WTC11 (cell line): Measurements from ENCODE around the gene COL4A2. TPM values are rescaled to one million over a fixed set of nuclear protein-coding genes. Genes with fewer than 3 reads are reported as not detected.

Source experiments
- ATAC-seq: fragments of 200-7000 bp; cut with Tn5 transposase; 2 replicates; pipeline ENCODE4 v1.10.0; 2021; ENCODE audit warnings: mild to moderate bottlenecking, moderate library complexity
- CTCF ChIA-PET: fragments of 300-600 bp; sonication (Branson Sonifier 250); formaldehyde crosslinking; loops from one replicate; lab custom pipeline; 2021; ENCODE audit warnings: antibody characterized with exemption; lab: Charles Lee
- POLR2A ChIA-PET: fragments of 350-600 bp; sonication (Branson Sonifier 250); formaldehyde crosslinking; loops from one replicate; lab custom pipeline; 2021; ENCODE audit warnings: antibody characterized with exemption; lab: Charles Lee
- DNase-seq: peaks from one replicate; pipeline ENCODE4 v3.0.0; 2021; ENCODE audit warnings: low spot score
- H3K27ac Mint-ChIP-seq: 2 replicates; pipeline ENCODE4 v1.8.0; 2021; ENCODE audit warnings: mixed read lengths
- H3K27me3 Mint-ChIP-seq: 2 replicates; pipeline ENCODE4 v1.8.0; 2021; ENCODE audit warnings: low read depth, mild to moderate bottlenecking, moderate library complexity, mixed read lengths
- H3K36me3 Mint-ChIP-seq: 2 replicates; pipeline ENCODE4 v1.8.0; 2021; ENCODE audit warnings: mixed read lengths
- H3K4me1 Mint-ChIP-seq: 2 replicates; pipeline ENCODE4 v1.8.0; 2022; ENCODE audit warnings: mixed read lengths
- H3K4me3 Mint-ChIP-seq: 2 replicates; pipeline ENCODE4 v1.8.0; 2021; ENCODE audit warnings: mild to moderate bottlenecking, moderate library complexity, mixed read lengths
- H3K9me3 Mint-ChIP-seq: 2 replicates; pipeline ENCODE4 v1.8.0; 2021; ENCODE audit warnings: mixed read lengths
- AFF4 ChIP-seq: sonication (generic); formaldehyde crosslinking; IDR thresholded peaks from 2 replicates; pipeline ENCODE4 v1.8.1; 2023; ENCODE audit warnings: mild to moderate bottlenecking, missing genetic modification reagents, borderline replicate concordance
- AR ChIP-seq: fragments of 250-450 bp; sonication (Bioruptor Pico); IDR thresholded peaks from 2 replicates; pipeline ENCODE4 v1.9.0; 2021; ENCODE audit warnings: mild to moderate bottlenecking
- ATF3 ChIP-seq: sonication (generic); formaldehyde crosslinking; conservative IDR thresholded peaks from 2 replicates; pipeline ENCODE4 v1.8.1; 2022; ENCODE audit warnings: mild to moderate bottlenecking, missing genetic modification reagents
- CREB1 ChIP-seq: sonication (generic); formaldehyde crosslinking; IDR thresholded peaks from 2 replicates; pipeline ENCODE4 v1.8.0; 2023; ENCODE audit warnings: mild to moderate bottlenecking, missing genetic modification reagents
- CREM ChIP-seq: sonication (generic); formaldehyde crosslinking; IDR thresholded peaks from 2 replicates; pipeline ENCODE4 v1.8.1; 2022; ENCODE audit warnings: mild to moderate bottlenecking, missing genetic modification reagents, moderate library complexity
- ELF4 ChIP-seq: sonication (generic); formaldehyde crosslinking; IDR thresholded peaks from 2 replicates; pipeline ENCODE4 v1.8.1; 2022; ENCODE audit warnings: low read depth, mild to moderate bottlenecking, moderate library complexity, missing genetic modification reagents
- ESRRA ChIP-seq: sonication (generic); formaldehyde crosslinking; IDR thresholded peaks from 2 replicates; pipeline ENCODE4 v1.8.1; 2022; ENCODE audit warnings: mild to moderate bottlenecking, missing genetic modification reagents, borderline replicate concordance
- ETV6 ChIP-seq: sonication (generic); formaldehyde crosslinking; IDR thresholded peaks from 2 replicates; pipeline ENCODE4 v1.8.1; 2022; ENCODE audit warnings: mild to moderate bottlenecking, missing genetic modification reagents
- FOXJ3 ChIP-seq: sonication (generic); formaldehyde crosslinking; IDR thresholded peaks from 2 replicates; pipeline ENCODE4 v1.9.0; 2021; ENCODE audit warnings: missing genetic modification reagents, mild to moderate bottlenecking, borderline replicate concordance
- FOXP1 ChIP-seq: sonication (generic); formaldehyde crosslinking; IDR thresholded peaks from 2 replicates; pipeline ENCODE4 v1.8.0; 2022; ENCODE audit warnings: missing genetic modification reagents, mild to moderate bottlenecking, moderate library complexity, borderline replicate concordance
- FOXP4 ChIP-seq: sonication (generic); formaldehyde crosslinking; IDR thresholded peaks from 2 replicates; pipeline ENCODE4 v1.8.0; 2022; ENCODE audit warnings: mild to moderate bottlenecking, missing genetic modification reagents
- GTF2I ChIP-seq: fragments of 250-450 bp; sonication (Bioruptor Pico); conservative IDR thresholded peaks from 2 replicates; pipeline ENCODE4 v1.4.0; 2021; ENCODE audit warnings: mild to moderate bottlenecking
- JUN ChIP-seq: sonication (generic); formaldehyde crosslinking; IDR thresholded peaks from 2 replicates; pipeline ENCODE4 v1.8.0; 2023; ENCODE audit warnings: mild to moderate bottlenecking, missing genetic modification reagents
- MAX ChIP-seq: sonication (generic); formaldehyde crosslinking; IDR thresholded peaks from 2 replicates; pipeline ENCODE4 v1.8.0; 2022; ENCODE audit warnings: mild to moderate bottlenecking, missing genetic modification reagents
- RORB ChIP-seq: fragments of 250-450 bp; sonication (Bioruptor Pico); IDR thresholded peaks from 2 replicates; pipeline ENCODE4 v1.9.0; 2021; ENCODE audit warnings: mild to moderate bottlenecking
- SMAD4 ChIP-seq: sonication (generic); formaldehyde crosslinking; IDR thresholded peaks from 2 replicates; pipeline ENCODE4 v1.8.0; 2022; ENCODE audit warnings: mild to moderate bottlenecking, missing genetic modification reagents
- STAT6 ChIP-seq: sonication (generic); formaldehyde crosslinking; conservative IDR thresholded peaks from 2 replicates; pipeline ENCODE4 v1.8.1; 2023; ENCODE audit warnings: mild to moderate bottlenecking, low read depth, missing genetic modification reagents, moderate library complexity
- TEAD1 ChIP-seq: sonication (generic); formaldehyde crosslinking; IDR thresholded peaks from 2 replicates; pipeline ENCODE4 v1.8.0; 2022; ENCODE audit warnings: mild to moderate bottlenecking, missing genetic modification reagents
- TP53 ChIP-seq: sonication (generic); formaldehyde crosslinking; IDR thresholded peaks from 2 replicates; pipeline ENCODE4 v1.8.1; 2023; ENCODE audit warnings: mild to moderate bottlenecking, missing genetic modification reagents
- ZNF121 ChIP-seq: sonication (generic); formaldehyde crosslinking; IDR thresholded peaks from 2 replicates; pipeline ENCODE4 v1.8.0; 2023; ENCODE audit warnings: missing genetic modification reagents
- ZNF138 ChIP-seq: sonication (generic); formaldehyde crosslinking; conservative IDR thresholded peaks from 2 replicates; pipeline ENCODE4 v1.8.1; 2022; ENCODE audit warnings: mild to moderate bottlenecking, moderate library complexity, missing genetic modification reagents
- ZNF317 ChIP-seq: sonication (generic); formaldehyde crosslinking; IDR thresholded peaks from 2 replicates; pipeline ENCODE4 v1.8.1; 2023; ENCODE audit warnings: low read depth, mild to moderate bottlenecking, moderate library complexity, missing genetic modification reagents, borderline replicate concordance
- ZNF396 ChIP-seq: fragments of 250-450 bp; sonication (Bioruptor Pico); IDR thresholded peaks from 2 replicates; pipeline ENCODE4 v1.8.0; 2021; ENCODE audit warnings: mild to moderate bottlenecking, moderate library complexity, borderline replicate concordance
- ZNF416 ChIP-seq: fragments of 250-450 bp; sonication (Bioruptor Pico); IDR thresholded peaks from 2 replicates; pipeline ENCODE4 v1.9.0; 2021; ENCODE audit warnings: mild to moderate bottlenecking, inconsistent platforms
- total RNA-seq: library from RNA; stranded (reverse); gene quantifications from 3 replicates; pipeline ENCODE4 v1.2.3, GENCODE V29; 2021

COL4A2 gene
- total RNA-seq, 1 experiment from 2014 or later, result 109 TPM

- no peak for TF ChIP-seq GTF2I (CRISPR knock-in tag)
- TF ChIP-seq TP53 (CRISPR knock-in tag), result no peak
- no peak for TF ChIP-seq MAX (CRISPR knock-in tag)
- no peak for TF ChIP-seq SMAD4 (CRISPR knock-in tag)
- no peak for TF ChIP-seq ZNF138
- TF ChIP-seq ZNF416, result no peak
- no peak for TF ChIP-seq AR (CRISPR knock-in tag)
- TF ChIP-seq TEAD1 (CRISPR knock-in tag), result no peak
- no peak for TF ChIP-seq ZNF121 (CRISPR knock-in tag)
- no peak for TF ChIP-seq ZNF396 (CRISPR knock-in tag)
- TF ChIP-seq RORB (CRISPR knock-in tag), result no peak
- TF ChIP-seq CREM (CRISPR knock-in tag), result no peak
- no peak for TF ChIP-seq FOXJ3
- TF ChIP-seq FOXP1 (CRISPR knock-in tag), result no peak
- TF ChIP-seq ELF4 (CRISPR knock-in tag), result no peak
- TF ChIP-seq ZNF317 (CRISPR knock-in tag), result no peak
- TF ChIP-seq ETV6, result no peak
- no peak for TF ChIP-seq ESRRA
- no peak overlapping the region for H3K27ac Mint-ChIP-seq
- ATAC-seq, result no peak
- ChIA-PET POLR2A (no interaction called here), CTCF (interaction anchor here (1.0 to 3.3 kb wide), 3 partner anchors 12 to 103 kb away, joined by 3 to 31 read pairs (median 3); no protein-coding TSS in a partner anchor)
- H3K4me1 Mint-ChIP-seq, result peaks cover 32% of the 10 kb centered on the region
- DNase-seq, result no peak
- H3K9me3 Mint-ChIP-seq, result no peaks in the 10 kb centered on the region
- H3K36me3 Mint-ChIP-seq, result no peaks in the 10 kb centered on the region
- H3K4me3 Mint-ChIP-seq, result no peak overlapping the region
- no peaks in the 10 kb centered on the region for H3K27me3 Mint-ChIP-seq
Observed at GRCh38 chr13:110350509-110350908, 43.4 kb downstream of the COL4A2 start.

GRCh38 chr13:110351636-110352420 is 44.7 kb downstream of the COL4A2 start:
- no peak for ATAC-seq
- ChIA-PET POLR2A (no interaction called here), CTCF (interaction anchor here (0.6 to 3.3 kb wide), 12 partner anchors 10 to 216 kb away, joined by 3 to 31 read pairs (median 4); no protein-coding TSS in a partner anchor)
- no peaks in the 10 kb centered on the region for H3K27me3 Mint-ChIP-seq
- H3K4me1 Mint-ChIP-seq, result peaks cover 42% of the 10 kb centered on the region
- H3K36me3 Mint-ChIP-seq, result no peaks in the 10 kb centered on the region
- H3K27ac Mint-ChIP-seq, result no peak overlapping the region
- DNase-seq, result no peak
- no peaks in the 10 kb centered on the region for H3K9me3 Mint-ChIP-seq
- no peak overlapping the region for H3K4me3 Mint-ChIP-seq
- TF ChIP-seq CREM (CRISPR knock-in tag), result no peak
- no peak for TF ChIP-seq CREB1 (CRISPR knock-in tag)
- TF ChIP-seq ATF3 (CRISPR knock-in tag), result no peak
- TF ChIP-seq FOXP4, result no peak
- TF ChIP-seq STAT6 (CRISPR knock-in tag), result no peak
- TF ChIP-seq FOXP1 (CRISPR knock-in tag), result no peak
- TF ChIP-seq JUN, result no peak
- TF ChIP-seq GTF2I (CRISPR knock-in tag), result no peak
- TF ChIP-seq AFF4, result no peak
